ENCODE measurements around the gene CD4.
"Not testable (repeated sequence)": the region's sequence is repeated elsewhere in the genome, so short reads cannot be mapped to it uniquely, and the experiment has no call there.

Gene CD4

GRCh38 chr12:6853626-6854025 lies 64.3 kb downstream of the CD4 start:
- H3K9me3 ChIP-seq (ENCODE audit: control insufficient read depth in 1 of 2, low read length in 2 of 2) = no peaks in the 10 kb centered on the region
- peak overlapping the region in 1 of 2 donors; percentile 91 for H3K4me3 ChIP-seq (ENCODE audit: low read depth in 1 of 2, low read length in 2 of 2)
- peaks cover 30 to 47% of the 10 kb centered on the region in 2 donors for H3K36me3 ChIP-seq (ENCODE audit: control insufficient read depth in 1 of 2, insufficient read depth in 2 of 2, low read length in 2 of 2)
- peaks cover 14 to 22% of the 10 kb centered on the region in 2 donors for H3K4me1 ChIP-seq (ENCODE audit: control insufficient read depth in 1 of 2, insufficient read depth in 2 of 2, low read length in 2 of 2)
- peak overlapping the region; percentile 37 for H3K27ac ChIP-seq (ENCODE audit: low read length)
- no peaks in the 10 kb centered on the region for H3K27me3 ChIP-seq (ENCODE audit: low read depth, low read length)

- H3K4me1 ChIP-seq (ENCODE audit: control insufficient read depth in 1 of 2, insufficient read depth in 2 of 2, low read length in 2 of 2) = peaks cover 14 to 22% of the 10 kb centered on the region in 2 donors
- no peaks in the 10 kb centered on the region for H3K27me3 ChIP-seq (ENCODE audit: low read depth, low read length)
- H3K36me3 ChIP-seq (ENCODE audit: control insufficient read depth in 1 of 2, insufficient read depth in 2 of 2, low read length in 2 of 2) = peaks cover 34 to 50% of the 10 kb centered on the region in 2 donors
- H3K27ac ChIP-seq (ENCODE audit: low read length) = peak overlapping the region; percentile 37
- no peak overlapping the region for H3K4me3 ChIP-seq (ENCODE audit: low read depth in 1 of 2, low read length in 2 of 2)
- H3K9me3 ChIP-seq (ENCODE audit: control insufficient read depth in 1 of 2, low read length in 2 of 2) = no peaks in the 10 kb centered on the region
Observed at GRCh38 chr12:6854036-6854435, 64.7 kb downstream of the CD4 start.

GRCh38 chr12:6855322-6855721 lies 66.0 kb downstream of the CD4 start:
- H3K36me3 ChIP-seq (ENCODE audit: control insufficient read depth in 1 of 2, insufficient read depth in 2 of 2, low read length in 2 of 2) = peaks cover 40 to 56% of the 10 kb centered on the region in 2 donors
- H3K27ac ChIP-seq (ENCODE audit: low read length) = no peak overlapping the region

GRCh38 chr12:6858799-6859198 lies 69.5 kb downstream of the CD4 start:
- H3K27ac ChIP-seq (ENCODE audit: low read length) = no peak overlapping the region
- H3K36me3 ChIP-seq (ENCODE audit: control insufficient read depth in 1 of 2, insufficient read depth in 2 of 2, low read length in 2 of 2) = peaks cover 73 to 84% of the 10 kb centered on the region in 2 donors
- H3K27me3 ChIP-seq (ENCODE audit: low read depth, low read length) = no peaks in the 10 kb centered on the region
- H3K4me3 ChIP-seq (ENCODE audit: low read depth in 1 of 2, low read length in 2 of 2) = no peak overlapping the region
- no peaks in the 10 kb centered on the region for H3K9me3 ChIP-seq (ENCODE audit: control insufficient read depth in 1 of 2, low read length in 2 of 2)
- H3K4me1 ChIP-seq (ENCODE audit: control insufficient read depth in 1 of 2, insufficient read depth in 2 of 2, low read length in 2 of 2) = peaks cover 0 to 4% of the 10 kb centered on the region in 2 donors

More at GRCh38 chr12:6855322-6855721, 66.0 kb downstream of the CD4 start:
- Histone ChIP-seq H3K27me3 (ENCODE audit: low read depth, low read length) (no peaks in the 10 kb centered on the region), H3K4me3 (ENCODE audit: low read depth in 1 of 2, low read length in 2 of 2) (no peak overlapping the region), H3K9me3 (ENCODE audit: control insufficient read depth in 1 of 2, low read length in 2 of 2) (no peaks in the 10 kb centered on the region), H3K4me1 (ENCODE audit: control insufficient read depth in 1 of 2, insufficient read depth in 2 of 2, low read length in 2 of 2) (peaks cover 14 to 22% of the 10 kb centered on the region in 2 donors)

DNA sequence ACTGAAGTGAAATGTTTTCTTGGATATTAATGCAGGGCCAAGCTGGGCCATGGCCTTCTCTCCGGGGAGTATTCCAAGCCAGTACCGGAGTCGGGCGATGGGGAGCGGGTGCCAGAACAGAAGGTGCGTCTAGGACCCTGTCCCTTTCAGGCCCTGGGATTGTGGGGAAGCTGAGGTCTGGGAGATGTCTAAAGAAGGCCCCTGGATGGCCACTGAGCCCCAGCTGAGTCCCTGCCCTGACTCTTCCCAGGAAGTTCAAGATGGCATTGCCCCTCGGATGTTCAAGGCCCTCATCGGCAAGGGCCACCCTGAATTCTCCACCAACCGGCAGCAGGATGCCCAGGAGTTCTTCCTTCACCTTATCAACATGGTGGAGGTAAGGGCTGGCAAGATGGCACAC lies 70.8 kb downstream of the CD4 start:
- H3K9me3 ChIP-seq (ENCODE audit: control insufficient read depth in 1 of 2, low read length in 2 of 2) = no peaks in the 10 kb centered on the region
- no peak overlapping the region for H3K27ac ChIP-seq (ENCODE audit: low read length)
- H3K36me3 ChIP-seq (ENCODE audit: control insufficient read depth in 1 of 2, insufficient read depth in 2 of 2, low read length in 2 of 2) = peaks cover 73 to 96% of the 10 kb centered on the region in 2 donors
- H3K4me1 ChIP-seq (ENCODE audit: control insufficient read depth in 1 of 2, insufficient read depth in 2 of 2, low read length in 2 of 2) = no peaks in the 10 kb centered on the region
- H3K4me3 ChIP-seq (ENCODE audit: low read depth in 1 of 2, low read length in 2 of 2) = no peak overlapping the region
- no peaks in the 10 kb centered on the region for H3K27me3 ChIP-seq (ENCODE audit: low read depth, low read length)

DNA sequence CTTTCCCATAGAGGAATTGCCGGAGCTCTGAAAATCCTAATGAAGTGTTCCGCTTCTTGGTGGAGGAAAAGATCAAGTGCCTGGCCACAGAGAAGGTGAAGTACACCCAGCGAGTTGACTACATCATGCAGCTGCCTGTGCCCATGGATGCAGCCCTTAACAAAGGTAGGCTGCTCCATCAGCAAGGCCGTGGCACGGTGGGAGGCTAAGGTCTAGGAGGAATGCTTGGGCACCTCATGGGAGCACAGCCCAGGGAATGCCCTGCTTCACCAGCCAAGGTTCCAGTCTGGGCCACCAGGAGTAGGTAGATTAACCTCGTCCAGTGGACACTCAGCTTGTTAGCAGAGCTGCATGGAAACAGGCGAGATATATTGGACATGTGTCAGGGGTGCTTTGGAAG lies 71.6 kb downstream of the CD4 start:
- Histone ChIP-seq H3K27ac (ENCODE audit: low read length) (no peak overlapping the region), H3K4me1 (ENCODE audit: control insufficient read depth in 1 of 2, insufficient read depth in 2 of 2, low read length in 2 of 2) (no peaks in the 10 kb centered on the region), H3K36me3 (ENCODE audit: control insufficient read depth in 1 of 2, insufficient read depth in 2 of 2, low read length in 2 of 2) (peaks cover 73 to 98% of the 10 kb centered on the region in 2 donors), H3K9me3 (ENCODE audit: control insufficient read depth in 1 of 2, low read length in 2 of 2) (no peaks in the 10 kb centered on the region), H3K4me3 (ENCODE audit: low read depth in 1 of 2, low read length in 2 of 2) (no peak overlapping the region), H3K27me3 (ENCODE audit: low read depth, low read length) (no peaks in the 10 kb centered on the region)

DNA sequence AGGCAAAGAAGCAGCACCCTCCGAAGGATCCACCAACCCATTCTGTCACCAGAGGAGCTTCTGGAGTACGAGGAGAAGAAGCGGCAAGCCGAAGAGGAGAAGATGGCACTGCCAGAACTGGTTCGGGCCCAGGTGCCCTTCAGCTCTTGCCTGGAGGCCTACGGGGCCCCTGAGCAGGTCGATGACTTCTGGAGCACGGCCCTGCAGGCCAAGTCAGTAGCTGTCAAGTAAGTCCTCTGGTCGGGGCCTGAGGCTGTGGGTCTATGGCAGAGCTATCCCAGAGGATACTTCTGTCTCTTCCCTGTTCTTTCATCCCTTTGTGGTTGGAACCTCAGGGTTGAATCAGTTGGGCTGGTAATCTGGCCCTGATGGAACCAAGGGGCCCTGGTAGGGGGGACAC lies 72.1 kb downstream of the CD4 start:
- H3K36me3 ChIP-seq (ENCODE audit: control insufficient read depth in 1 of 2, insufficient read depth in 2 of 2, low read length in 2 of 2) = peaks cover 69 to 97% of the 10 kb centered on the region in 2 donors
- no peaks in the 10 kb centered on the region for H3K9me3 ChIP-seq (ENCODE audit: control insufficient read depth in 1 of 2, low read length in 2 of 2)
- H3K4me1 ChIP-seq (ENCODE audit: control insufficient read depth in 1 of 2, insufficient read depth in 2 of 2, low read length in 2 of 2) = no peaks in the 10 kb centered on the region
- H3K27ac ChIP-seq (ENCODE audit: low read length) = no peak overlapping the region
- H3K27me3 ChIP-seq (ENCODE audit: low read depth, low read length) = no peaks in the 10 kb centered on the region
- H3K4me3 ChIP-seq (ENCODE audit: low read depth in 1 of 2, low read length in 2 of 2) = no peak overlapping the region

GRCh38 chr12:6863033-6863432 lies 73.7 kb downstream of the CD4 start:
- Histone ChIP-seq H3K4me1 (ENCODE audit: control insufficient read depth in 1 of 2, insufficient read depth in 2 of 2, low read length in 2 of 2) (peaks cover 0 to 6% of the 10 kb centered on the region in 2 donors), H3K9me3 (ENCODE audit: control insufficient read depth in 1 of 2, low read length in 2 of 2) (no peaks in the 10 kb centered on the region), H3K4me3 (ENCODE audit: low read depth in 1 of 2, low read length in 2 of 2) (no peak overlapping the region), H3K27ac (ENCODE audit: low read length) (no peak overlapping the region), H3K27me3 (ENCODE audit: low read depth, low read length) (no peaks in the 10 kb centered on the region), H3K36me3 (ENCODE audit: control insufficient read depth in 1 of 2, insufficient read depth in 2 of 2, low read length in 2 of 2) (peaks cover 53 to 80% of the 10 kb centered on the region in 2 donors)

- Histone ChIP-seq H3K27me3 (ENCODE audit: low read depth, low read length) (no peaks in the 10 kb centered on the region), H3K27ac (ENCODE audit: low read length) (no peak overlapping the region), H3K36me3 (ENCODE audit: control insufficient read depth in 1 of 2, insufficient read depth in 2 of 2, low read length in 2 of 2) (peaks cover 46 to 73% of the 10 kb centered on the region in 2 donors), H3K4me1 (ENCODE audit: control insufficient read depth in 1 of 2, insufficient read depth in 2 of 2, low read length in 2 of 2) (peaks cover 6 to 12% of the 10 kb centered on the region in 2 donors), H3K4me3 (ENCODE audit: low read depth in 1 of 2, low read length in 2 of 2) (no peak overlapping the region), H3K9me3 (ENCODE audit: control insufficient read depth in 1 of 2, low read length in 2 of 2) (no peaks in the 10 kb centered on the region)
Observed at GRCh38 chr12:6863586-6864321, 74.4 kb downstream of the CD4 start.

GRCh38 chr12:6865307-6865706 lies 76.0 kb downstream of the CD4 start:
- not testable (repeated sequence) for H3K27ac ChIP-seq (ENCODE audit: low read length); H3K27me3 ChIP-seq (ENCODE audit: low read depth, low read length); H3K4me3 ChIP-seq (ENCODE audit: low read depth in 1 of 2, low read length in 2 of 2); H3K9me3 ChIP-seq (ENCODE audit: control insufficient read depth in 1 of 2, low read length in 2 of 2)
- peaks cover 9 to 27% of the 10 kb centered on the region in 2 donors for H3K4me1 ChIP-seq (ENCODE audit: control insufficient read depth in 1 of 2, insufficient read depth in 2 of 2, low read length in 2 of 2)
- peaks cover 42 to 59% of the 10 kb centered on the region in 2 donors for H3K36me3 ChIP-seq (ENCODE audit: control insufficient read depth in 1 of 2, insufficient read depth in 2 of 2, low read length in 2 of 2)

DNA sequence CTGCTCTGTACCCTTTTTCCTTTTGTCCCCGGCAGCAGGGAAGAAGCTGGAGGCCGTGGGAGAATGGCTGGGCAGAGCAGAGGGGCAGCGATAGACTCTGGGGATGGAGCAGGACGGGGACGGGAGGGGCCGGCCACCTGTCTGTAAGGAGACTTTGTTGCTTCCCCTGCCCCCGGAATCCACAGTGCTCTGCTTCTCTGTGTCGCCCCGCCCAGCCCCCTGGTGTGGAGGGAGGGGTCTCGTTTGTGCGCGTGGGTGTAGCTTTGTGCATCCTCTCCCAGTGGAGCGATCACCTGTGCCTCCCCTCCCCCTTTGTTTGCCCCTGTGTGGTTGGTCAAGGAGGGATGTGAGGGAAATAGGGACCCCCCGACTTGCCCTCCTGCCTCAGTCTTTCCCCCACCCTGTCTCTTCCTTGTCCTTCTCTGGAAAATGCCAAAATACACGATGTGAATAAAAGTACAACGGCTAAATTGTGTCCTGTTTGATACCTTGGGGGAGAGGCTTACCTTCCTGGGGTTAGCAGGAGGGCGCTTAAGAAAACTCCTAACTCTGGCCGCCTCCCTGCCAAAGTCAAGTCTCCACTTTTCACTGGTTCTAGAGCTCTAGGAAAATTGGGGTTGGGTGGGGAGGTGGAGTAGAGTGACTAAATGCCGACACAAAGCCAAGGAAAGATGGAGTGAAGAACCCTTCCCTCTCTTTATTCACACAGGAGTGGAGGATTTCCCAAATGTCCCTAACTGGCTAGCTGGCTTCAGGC lies 77.0 kb downstream of the CD4 start:
- H3K27ac ChIP-seq (ENCODE audit: low read length) = peak overlapping the region; percentile 82
- no peaks in the 10 kb centered on the region for H3K27me3 ChIP-seq (ENCODE audit: low read depth, low read length)
- H3K9me3 ChIP-seq (ENCODE audit: control insufficient read depth in 1 of 2, low read length in 2 of 2) = no peaks in the 10 kb centered on the region
- H3K4me1 ChIP-seq (ENCODE audit: control insufficient read depth in 1 of 2, insufficient read depth in 2 of 2, low read length in 2 of 2) = peaks cover 10 to 31% of the 10 kb centered on the region in 2 donors
- peaks cover 38 to 58% of the 10 kb centered on the region in 2 donors for H3K36me3 ChIP-seq (ENCODE audit: control insufficient read depth in 1 of 2, insufficient read depth in 2 of 2, low read length in 2 of 2)
- peak overlapping the region; percentile 55 to 81 for H3K4me3 ChIP-seq (ENCODE audit: low read depth in 1 of 2, low read length in 2 of 2)

Data from muscle layer of duodenum (tissue), 2 donors.